SU-DHL-6 (cell line): ENCODE data around the gene RBM15.

Experiments used
- EZH2phosphoT487 ChIP-seq: fragments of 200-600 bp; sonication (generic), shearing (Covaris generic); conservative IDR thresholded peaks from 2 replicates; pipeline ENCODE4 v1.6.1; 2018; ENCODE audit warnings: mild to moderate bottlenecking, antibody characterized with exemption, low read length, moderate library complexity, mixed read lengths
- TF ChIP-seq, protein P1 (sequence below): fragments of 200-600 bp; sonication (generic); IDR thresholded peaks from one replicate; pipeline ENCODE4 v1.5.1; 2017; ENCODE audit warnings: antibody characterized with exemption, mild to moderate bottlenecking, low read length, moderate library complexity; ENCODE audit not compliant: insufficient read depth, poor library complexity, severe bottlenecking

DNA sequence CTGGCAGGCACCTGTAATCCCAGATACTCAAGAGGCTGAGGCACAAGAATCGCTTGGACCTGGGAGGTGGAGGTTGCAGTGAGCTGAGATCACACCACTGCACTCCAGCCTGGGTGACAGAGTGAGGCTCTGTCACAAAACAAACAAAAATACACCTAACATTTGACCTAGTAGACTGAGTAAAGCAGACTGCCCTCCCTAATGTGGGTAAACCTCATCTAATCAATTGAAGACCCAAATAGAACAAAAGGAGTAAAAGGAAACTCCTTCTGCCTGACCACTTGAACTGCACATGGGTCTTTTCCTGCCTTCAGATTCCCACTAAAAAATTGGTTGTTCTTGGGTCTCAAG is 19.0 kb upstream of the RBM15 start:
- no peak for TF ChIP-seq EZH2phosphoT487
- TF ChIP-seq, protein P1, sequence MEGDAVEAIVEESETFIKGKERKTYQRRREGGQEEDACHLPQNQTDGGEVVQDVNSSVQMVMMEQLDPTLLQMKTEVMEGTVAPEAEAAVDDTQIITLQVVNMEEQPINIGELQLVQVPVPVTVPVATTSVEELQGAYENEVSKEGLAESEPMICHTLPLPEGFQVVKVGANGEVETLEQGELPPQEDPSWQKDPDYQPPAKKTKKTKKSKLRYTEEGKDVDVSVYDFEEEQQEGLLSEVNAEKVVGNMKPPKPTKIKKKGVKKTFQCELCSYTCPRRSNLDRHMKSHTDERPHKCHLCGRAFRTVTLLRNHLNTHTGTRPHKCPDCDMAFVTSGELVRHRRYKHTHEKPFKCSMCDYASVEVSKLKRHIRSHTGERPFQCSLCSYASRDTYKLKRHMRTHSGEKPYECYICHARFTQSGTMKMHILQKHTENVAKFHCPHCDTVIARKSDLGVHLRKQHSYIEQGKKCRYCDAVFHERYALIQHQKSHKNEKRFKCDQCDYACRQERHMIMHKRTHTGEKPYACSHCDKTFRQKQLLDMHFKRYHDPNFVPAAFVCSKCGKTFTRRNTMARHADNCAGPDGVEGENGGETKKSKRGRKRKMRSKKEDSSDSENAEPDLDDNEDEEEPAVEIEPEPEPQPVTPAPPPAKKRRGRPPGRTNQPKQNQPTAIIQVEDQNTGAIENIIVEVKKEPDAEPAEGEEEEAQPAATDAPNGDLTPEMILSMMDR: no peak
